DOHH2 (cell line): Measurements from ENCODE around the gene KLF2.

Experiments used
- CTCF ChIP-seq: fragments of 200-600 bp; sonication (generic); IDR thresholded peaks from one replicate; pipeline ENCODE4 v1.5.1; 2014; ENCODE audit warnings: antibody characterized with exemption, mild to moderate bottlenecking, low read depth, low read length; ENCODE audit not compliant: poor library complexity, severe bottlenecking
- EZH2phosphoT487 ChIP-seq: fragments of 200-600 bp; sonication (generic); IDR thresholded peaks from 2 replicates; pipeline ENCODE4 v1.6.1; 2017; ENCODE audit warnings: borderline replicate concordance, mild to moderate bottlenecking, antibody characterized with exemption, low read length, moderate library complexity, mixed read lengths

DNA sequence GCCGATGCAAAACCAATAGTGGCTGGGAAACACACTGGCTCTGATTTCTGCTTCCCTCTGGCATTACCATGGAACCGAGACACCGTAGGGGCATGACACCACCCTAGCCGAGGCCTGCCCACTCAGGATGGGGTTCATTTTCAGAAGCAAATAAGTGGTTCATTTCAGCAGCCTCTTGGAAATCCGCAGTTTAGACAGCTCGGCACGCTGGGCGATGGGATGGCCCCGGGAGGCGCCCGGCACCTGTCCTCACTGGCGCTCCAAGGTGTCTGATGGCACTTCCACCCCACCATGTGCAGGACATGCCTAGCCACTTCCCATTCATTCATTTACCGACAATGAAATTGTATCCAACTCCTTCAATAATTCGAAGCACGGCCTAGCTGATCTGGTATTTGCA, 33.8 kb downstream of the KLF2 start:
- TF ChIP-seq CTCF (no peak), EZH2phosphoT487 (no peak)
